CD4-positive, alpha-beta T cell (primary cell): ENCODE data around the gene FAM47B. TPM values are rescaled to one million over a fixed set of nuclear protein-coding genes. Genes with fewer than 3 reads are reported as not detected.

ENCODE experiments used
- ATAC-seq: fragments of 200-7000 bp; cut with Tn5 transposase; one replicate; pipeline ENCODE4 v1.10.0; 2022; ENCODE audit warnings: mild to moderate bottlenecking; ENCODE audit not compliant: poor library complexity
- CTCF ChIA-PET: fragments of 350-600 bp; sonication (Branson Sonifier 250); formaldehyde crosslinking; loops from one replicate; lab custom pipeline; 2021; ENCODE audit warnings: antibody characterized with exemption, inconsistent platforms; lab: Charles Lee
- POLR2A ChIA-PET: fragments of 350-600 bp; sonication (Branson Sonifier 250); formaldehyde crosslinking; loops from one replicate; lab custom pipeline; 2021; ENCODE audit warnings: antibody characterized with exemption, inconsistent platforms; lab: Charles Lee
- DNase-seq, 14 experiments: peaks; one replicate each; pipeline ENCODE4 v3.0.0-alpha.2; 2013 to 2020; ENCODE audit warnings: mixed read lengths in 2 of 14
- H3K27ac ChIP-seq, 2 donors: one replicate each; pipeline versions ENCODE4 v1.5.1 to v1.7.0; 2013; ENCODE audit warnings: low read length in 2 of 2, low read depth in 1 of 2, mild to moderate bottlenecking in 1 of 2
- H3K27me3 ChIP-seq, 2 experiments: 1 replicate in 1 of 2; 2 replicates in 1 of 2; pipeline versions ENCODE4 v1.6.1 to v1.7.0; 2013; ENCODE audit warnings: low read length in 2 of 2, control low read depth in 1 of 2, mild to moderate bottlenecking in 1 of 2, moderate library complexity in 1 of 2; ENCODE audit not compliant: insufficient read depth in 2 of 2, control insufficient read depth in 1 of 2
- H3K36me3 ChIP-seq: one replicate; pipeline ENCODE4 v1.6.1; 2013; ENCODE audit warnings: low read length, control low read depth; ENCODE audit not compliant: insufficient read depth
- H3K4me1 ChIP-seq: one replicate; pipeline ENCODE4 v1.6.1; 2013; ENCODE audit warnings: low read length, control low read depth; ENCODE audit not compliant: insufficient read depth
- H3K4me3 ChIP-seq: one replicate; pipeline ENCODE4 v1.5.1; 2013; ENCODE audit warnings: mild to moderate bottlenecking, low read length, moderate library complexity
- H3K9me3 ChIP-seq, 2 experiments: 1 replicate in 1 of 2; 2 replicates in 1 of 2; pipeline versions ENCODE4 v1.6.1 to v1.7.0; 2013; ENCODE audit warnings: low read length in 2 of 2, mild to moderate bottlenecking in 2 of 2, control low read depth in 1 of 2, moderate library complexity in 1 of 2; ENCODE audit not compliant: control insufficient read depth in 1 of 2, insufficient read depth in 1 of 2
- H3K27ac Mint-ChIP-seq: one replicate; pipeline ENCODE4 v1.8.0; 2020; ENCODE audit warnings: mixed read lengths
- H3K27me3 Mint-ChIP-seq: one replicate; pipeline ENCODE4 v1.8.0; 2021; ENCODE audit warnings: mixed read lengths
- H3K36me3 Mint-ChIP-seq: one replicate; pipeline ENCODE4 v1.8.0; 2021; ENCODE audit warnings: low read depth, mixed read lengths
- H3K4me1 Mint-ChIP-seq: one replicate; pipeline ENCODE4 v1.8.0; 2021; ENCODE audit warnings: low read depth, mixed read lengths
- H3K4me3 Mint-ChIP-seq: one replicate; pipeline ENCODE4 v1.8.0; 2020; ENCODE audit warnings: mild to moderate bottlenecking, mixed read lengths
- H3K9me3 Mint-ChIP-seq: one replicate; pipeline ENCODE4 v1.8.0; 2020; ENCODE audit warnings: mixed read lengths
- intact Hi-C, 2 experiments: fragments of 100-400 bp; cut with DNase I in 1 of 2; cut with micrococcal nuclease in 1 of 2; formaldehyde crosslinking; loops; one replicate each; pipeline versions ENCODE4 v1.15.1 to v1.9.0; 2023 to 2025; cut with DNase I, micrococcal nuclease
- total RNA-seq, 174 experiments: library from RNA in 2 of 174; stranded (reverse) in 2 of 174; gene quantifications; one replicate each; pipeline ENCODE4 v1.2.3 and lab custom pipeline; 2021 to 2026
- TF ChIP-seq, protein P1 (sequence below): fragments of 200-600 bp; IDR thresholded peaks from one replicate; pipeline ENCODE4 v1.8.0; 2022; ENCODE audit warnings: antibody characterized with exemption, mild to moderate bottlenecking

FAM47B gene
- total RNA-seq, 2 experiments from 2014 or later: not detected

GRCh38 chrX:34956916-34957315 lies 14.3 kb downstream of the FAM47B start:
- Histone ChIP-seq H3K36me3 (no peaks in the 10 kb centered on the region), H3K4me1 (no peaks in the 10 kb centered on the region), H3K27ac (no peak overlapping the region), H3K4me3 (no peak overlapping the region), H3K27me3 (no peaks in the 10 kb centered on the region), H3K9me3 (no peaks in the 10 kb centered on the region)
- no peak overlapping the region for H3K4me3 Mint-ChIP-seq
- ATAC-seq: no peak
- no peaks in the 10 kb centered on the region for H3K27me3 Mint-ChIP-seq
- no peaks in the 10 kb centered on the region for H3K36me3 Mint-ChIP-seq
- TF ChIP-seq, protein P1, sequence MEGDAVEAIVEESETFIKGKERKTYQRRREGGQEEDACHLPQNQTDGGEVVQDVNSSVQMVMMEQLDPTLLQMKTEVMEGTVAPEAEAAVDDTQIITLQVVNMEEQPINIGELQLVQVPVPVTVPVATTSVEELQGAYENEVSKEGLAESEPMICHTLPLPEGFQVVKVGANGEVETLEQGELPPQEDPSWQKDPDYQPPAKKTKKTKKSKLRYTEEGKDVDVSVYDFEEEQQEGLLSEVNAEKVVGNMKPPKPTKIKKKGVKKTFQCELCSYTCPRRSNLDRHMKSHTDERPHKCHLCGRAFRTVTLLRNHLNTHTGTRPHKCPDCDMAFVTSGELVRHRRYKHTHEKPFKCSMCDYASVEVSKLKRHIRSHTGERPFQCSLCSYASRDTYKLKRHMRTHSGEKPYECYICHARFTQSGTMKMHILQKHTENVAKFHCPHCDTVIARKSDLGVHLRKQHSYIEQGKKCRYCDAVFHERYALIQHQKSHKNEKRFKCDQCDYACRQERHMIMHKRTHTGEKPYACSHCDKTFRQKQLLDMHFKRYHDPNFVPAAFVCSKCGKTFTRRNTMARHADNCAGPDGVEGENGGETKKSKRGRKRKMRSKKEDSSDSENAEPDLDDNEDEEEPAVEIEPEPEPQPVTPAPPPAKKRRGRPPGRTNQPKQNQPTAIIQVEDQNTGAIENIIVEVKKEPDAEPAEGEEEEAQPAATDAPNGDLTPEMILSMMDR: no peak
- peaks cover 2% of the 10 kb centered on the region for H3K9me3 Mint-ChIP-seq
- ChIA-PET CTCF (no interaction called here), POLR2A (no interaction called here)
- no peak overlapping the region for H3K27ac Mint-ChIP-seq
- intact Hi-C loops: no loop called here
- DNase-seq: no peak
- H3K4me1 Mint-ChIP-seq: no peaks in the 10 kb centered on the region

GRCh38 chrX:34961662-34962061 lies 19.1 kb downstream of the FAM47B start:
- ChIA-PET CTCF (no interaction called here), POLR2A (no interaction called here)
- ATAC-seq (no peak), DNase-seq (no peak)
- no peak overlapping the region for H3K4me3 Mint-ChIP-seq
- Histone ChIP-seq H3K9me3 (no peaks in the 10 kb centered on the region), H3K27me3 (no peaks in the 10 kb centered on the region), H3K4me1 (no peaks in the 10 kb centered on the region), H3K36me3 (no peaks in the 10 kb centered on the region), H3K27ac (no peak overlapping the region), H3K4me3 (no peak overlapping the region)
- H3K4me1 Mint-ChIP-seq: no peaks in the 10 kb centered on the region
- intact Hi-C loops: no loop called here
- peaks cover 2% of the 10 kb centered on the region for H3K9me3 Mint-ChIP-seq
- no peaks in the 10 kb centered on the region for H3K36me3 Mint-ChIP-seq
- no peaks in the 10 kb centered on the region for H3K27me3 Mint-ChIP-seq
- TF ChIP-seq, protein P1: no peak
- H3K27ac Mint-ChIP-seq: no peak overlapping the region

DNA sequence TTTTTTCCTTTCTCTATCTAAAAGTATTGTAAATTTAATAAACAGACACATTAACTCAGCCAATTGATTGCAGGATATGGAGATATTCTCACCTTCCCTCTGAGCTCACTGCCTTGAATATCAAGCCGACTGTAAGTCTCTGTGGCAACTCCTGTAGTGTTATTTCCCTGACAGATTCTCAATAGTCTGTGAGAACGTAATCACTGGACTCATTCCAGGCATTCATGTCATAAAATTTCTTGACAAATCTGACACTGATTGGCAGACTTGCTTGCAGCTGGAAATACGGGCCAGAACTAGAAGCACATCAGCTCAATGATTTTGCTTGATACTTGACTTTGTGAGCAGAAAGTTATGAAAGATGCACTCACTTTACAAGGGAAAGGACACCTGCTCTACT lies 29.6 kb downstream of the FAM47B start:
- H3K36me3 Mint-ChIP-seq: no peaks in the 10 kb centered on the region
- intact Hi-C loops: no loop called here
- DNase-seq (no peak), ATAC-seq (no peak)
- H3K4me1 Mint-ChIP-seq: no peaks in the 10 kb centered on the region
- ChIA-PET CTCF (no interaction called here), POLR2A (no interaction called here)
- Histone ChIP-seq H3K27me3 (no peaks in the 10 kb centered on the region), H3K27ac (no peak overlapping the region), H3K36me3 (no peaks in the 10 kb centered on the region), H3K4me1 (no peaks in the 10 kb centered on the region), H3K4me3 (no peak overlapping the region), H3K9me3 (no peaks in the 10 kb centered on the region)
- H3K27me3 Mint-ChIP-seq: no peaks in the 10 kb centered on the region
- H3K9me3 Mint-ChIP-seq: no peaks in the 10 kb centered on the region
- no peak overlapping the region for H3K4me3 Mint-ChIP-seq
- TF ChIP-seq, protein P1: no peak
- no peak overlapping the region for H3K27ac Mint-ChIP-seq
